ENCODE measurements around the gene G6PC2.

GRCh38 chr2:168916331-168916675, 15.2 kb downstream of the G6PC2 start:
- TF ChIP-seq CTCF (IDR thresholded peaks at IDR 0.05; ENCODE audit: control extremely low read depth in 1 of 3, insufficient read depth in 1 of 3, low read depth in 1 of 3, low read length in 3 of 3): no peak
- no peak for TF ChIP-seq NRF1 (IDR thresholded peaks at IDR 0.05; ENCODE audit: low read depth, low read length)
- TF ChIP-seq CBX5 (IDR thresholded peaks at IDR 0.05; ENCODE audit: low read depth, low read length): no peak
